K562 (cell line): ENCODE results near the gene PCDHA9. TPM values are rescaled to one million over a fixed set of nuclear protein-coding genes. Genes with fewer than 3 reads are reported as not detected.
"Not testable (repeated sequence)": the region's sequence is repeated elsewhere in the genome, so short reads cannot be mapped to it uniquely, and the experiment has no call there.

Experiments
- ATAC-seq: fragments of 200-7000 bp; cut with Tn5 transposase; 3 replicates; pipeline ENCODE4 v1.9.1; 2020; ENCODE audit warnings: moderate library complexity
- BruUV-seq: library from RNA; stranded (reverse); fragments of 400-500 nt; replicated peaks from 2 replicates; lab custom pipeline; 2021; lab: Mats Ljungman, UMichigan
- CTCF ChIA-PET: fragments of 300-600 bp; formaldehyde crosslinking; extraction: SDS; loops from one replicate; lab custom pipeline; 2021; ENCODE audit warnings: low intra/inter-chr PET ratio; lab: Yijun Ruan, JAX
- POLR2A ChIA-PET: fragments of 300-600, 350-650 bp; sonication (Branson Sonifier 250); formaldehyde crosslinking; extraction: SDS; loops from one replicate; lab custom pipeline; 2021; ENCODE audit warnings: antibody characterized with exemption, inconsistent platforms; lab: Yijun Ruan, JAX
- DNase-seq, 4 experiments: peaks; one replicate each; pipeline versions ENCODE4 v3.0.0 to v3.0.0-alpha.2; 2011 to 2018; ENCODE audit warnings: low spot score in 3 of 4, mixed read lengths in 3 of 4; ENCODE audit errors: extremely low read depth in 1 of 4
- FAIRE-seq: peaks from 2 replicates; lab custom pipeline; 2011; peaks lifted over from hg19 to GRCh38; lab: Jason Lieb, UNC
- H2AFZ ChIP-seq: 2 replicates; pipeline ENCODE4 v1.6.0; 2011; ENCODE audit warnings: low read depth, low read length, control low read depth, inconsistent platforms
- H3K27ac ChIP-seq: fragments of 200-600 bp; 3 replicates; pipeline ENCODE4 v1.8.0; 2011; ENCODE audit warnings: low read depth, mild to moderate bottlenecking, control low read depth, inconsistent platforms, low read length, moderate library complexity, mixed read lengths; ENCODE audit errors: extremely low read depth
- H3K27me3 ChIP-seq, 2 experiments: fragments of 300-600 bp in 1 of 2; 2 replicates in 1 of 2; 3 replicates in 1 of 2; pipeline versions ENCODE4 v1.6.0 to v1.8.0; 2011; ENCODE audit warnings: inconsistent platforms in 2 of 2, low read length in 2 of 2, mild to moderate bottlenecking in 1 of 2, mixed read lengths in 1 of 2, moderate library complexity in 1 of 2; ENCODE audit not compliant: control insufficient read depth in 2 of 2, insufficient read depth in 2 of 2
- H3K36me3 ChIP-seq: fragments of 300-600 bp; 3 replicates; pipeline ENCODE4 v1.8.0; 2011; ENCODE audit warnings: mild to moderate bottlenecking, low read length, inconsistent platforms; ENCODE audit not compliant: control insufficient read depth, insufficient read depth
- H3K4me1 ChIP-seq, 2 experiments: fragments of 200-600 bp in 1 of 2; replicated peaks in 1 of 2; 2 replicates in 1 of 2; 3 replicates in 1 of 2; pipeline versions ENCODE4 v1.5.1 to v1.8.0; 2011; ENCODE audit warnings: inconsistent platforms in 2 of 2, low read length in 2 of 2, mild to moderate bottlenecking in 1 of 2, mixed read lengths in 1 of 2, moderate library complexity in 1 of 2; ENCODE audit not compliant: control insufficient read depth in 2 of 2, insufficient read depth in 2 of 2
- H3K4me2 ChIP-seq: 2 replicates; pipeline ENCODE4 v1.6.1; 2011; ENCODE audit warnings: low read length, control low read depth, inconsistent platforms, mixed read lengths; ENCODE audit not compliant: insufficient read depth
- H3K4me3 ChIP-seq: fragments of 200-600 bp; sonication (generic), shearing (Covaris generic); 2 replicates; pipeline ENCODE4 v1.5.1; 2016; ENCODE audit warnings: control low read depth, inconsistent platforms
- H3K79me2 ChIP-seq: fragments of 200-600 bp; 3 replicates; pipeline ENCODE4 v1.8.0; 2011; ENCODE audit warnings: low read length, inconsistent platforms; ENCODE audit not compliant: control insufficient read depth, insufficient read depth
- H3K9ac ChIP-seq, 2 experiments: 2 replicates each; pipeline versions ENCODE4 v1.6.0 to v1.6.1; 2011; ENCODE audit warnings: low read depth in 2 of 2, low read length in 2 of 2, control low read depth in 1 of 2, inconsistent platforms in 1 of 2, mild to moderate bottlenecking in 1 of 2, mixed read lengths in 1 of 2; ENCODE audit not compliant: insufficient read depth in 1 of 2
- H3K9me1 ChIP-seq: one replicate; pipeline ENCODE4 v1.6.0; 2011; ENCODE audit warnings: inconsistent platforms, mild to moderate bottlenecking, low read length, moderate library complexity; ENCODE audit not compliant: control insufficient read depth, insufficient read depth
- H3K9me3 ChIP-seq: replicated peaks from 2 replicates; pipeline ENCODE4 v1.5.1; 2011; ENCODE audit warnings: low read depth, low read length, inconsistent platforms; ENCODE audit not compliant: control insufficient read depth, insufficient read depth
- H4K20me1 ChIP-seq: replicated peaks from 2 replicates; pipeline ENCODE4 v1.6.1; 2011; ENCODE audit warnings: low read length, inconsistent platforms, mixed read lengths; ENCODE audit not compliant: control insufficient read depth, insufficient read depth
- CTCF ChIP-seq, 3 experiments: IDR thresholded peaks in 2 of 3; conservative IDR thresholded peaks in 1 of 3; 2 replicates each; pipeline ENCODE4 v1.5.1; 2011 to 2012; ENCODE audit warnings: low read length in 3 of 3, mild to moderate bottlenecking in 3 of 3, control low read depth in 2 of 3, improper control_type of control experiment in 1 of 3, inconsistent platforms in 1 of 3, low read depth in 1 of 3, mixed read lengths in 1 of 3, moderate library complexity in 1 of 3; ENCODE audit not compliant: insufficient read depth in 2 of 3
- FOXJ3 ChIP-seq: sonication (generic); formaldehyde crosslinking; IDR thresholded peaks from 2 replicates; pipeline ENCODE4 v1.4.0; 2020; ENCODE audit warnings: mild to moderate bottlenecking, missing genetic modification reagents
- WGBS: fragments of 100-300 bp; shearing (Covaris generic); methylation state at CpG from one replicate; pipeline ENCODE4 v1.1.6; 2016; ENCODE audit warnings: low coverage, mixed read lengths; ENCODE audit not compliant: insufficient coverage; ENCODE audit errors: missing lambda C conversion rate; 5-methylcytosine and 5-hydroxymethylcytosine counted together
- in situ Hi-C: fragments of 300-500 bp; cut with MboI; formaldehyde crosslinking; loops from 4 replicates; pipeline ENCODE4 v1.15.0; 2018; ENCODE audit warnings: inconsistent platforms, mixed read lengths
- intact Hi-C: fragments of 100-400 bp; cut with micrococcal nuclease; formaldehyde crosslinking; loops from 2 replicates; pipeline ENCODE4 v1.14.2; 2022
- polyA plus RNA-seq, 8 experiments: library from polyadenylated mRNA; depleted of rRNA in 4 of 8; stranded (reverse) in 5 of 8; unstranded in 3 of 8; fragments of >200 nt; fragmentation: Nextera tagmentation in 2 of 8; fragmentation: Illumina TruSeq in 1 of 8; extraction: Ambion mirVana in 2 of 8; extraction: Trizol in 1 of 8; gene quantifications; 2 replicates each; pipeline versions ENCODE4 v1.2.1 to v1.2.3, GENCODE V29; 2011 to 2014; ENCODE audit warnings: inconsistent platforms in 1 of 8, missing spikeins in 1 of 8
- total RNA-seq, 7 experiments: library from RNA; depleted of rRNA in 6 of 7; stranded (reverse); fragments of >200 nt in 6 of 7; fragmentation: Illumina TruSeq in 2 of 7; extraction: Trizol in 2 of 7; gene quantifications; 2 replicates each; pipeline versions ENCODE4 v1.2.1 to v1.2.3, GENCODE V29; 2011 to 2021; ENCODE audit warnings: low replicate concordance in 1 of 7

Gene PCDHA9
- total and polyA plus RNA-seq, 9 of the 15 experiments (the other 6 are each of a cell fraction or from before 2014, with no cell fraction given) = not detected

- H3K27ac ChIP-seq = no peak overlapping the region
- CTCF ChIA-PET = no interaction called here
- ATAC-seq = no peak
- no peaks in the 10 kb centered on the region for H4K20me1 ChIP-seq
- H3K9ac ChIP-seq = no peak overlapping the region
- POLR2A ChIA-PET = no interaction called here
- no peak for FAIRE-seq
- no peaks in the 10 kb centered on the region for H3K79me2 ChIP-seq
- DNase-seq = no peak
- no peaks in the 10 kb centered on the region for H3K27me3 ChIP-seq
- H3K9me3 ChIP-seq = no peaks in the 10 kb centered on the region
- H3K9me1 ChIP-seq = no peaks in the 10 kb centered on the region
- BruUV-seq = no TSS peak
- in situ Hi-C loops = no loop called here
- no peak overlapping the region for H2AFZ ChIP-seq
- no peak for TF ChIP-seq FOXJ3 (CRISPR knock-in tag)
- peak in 2 of 3 experiments; percentile 5 to 15; a peak in 2 of 6 replicates for TF ChIP-seq CTCF (IDR thresholded peaks at IDR 0.05 in 2 of 3, conservative IDR thresholded peaks at IDR 0.05 in 1 of 3; ENCODE audit: insufficient read depth in 2 of 3, low read depth in 1 of 3, low read length in 3 of 3)
- TF ChIP-seq, all 486 proteins: peak for 1
- 6% methylated on average over 15 of the region's 18 CpGs for WGBS
- intact Hi-C loops = loop anchor here (5.0 kb wide), 1 partner anchor 214 kb away; no protein-coding TSS in a partner anchor
- no peak overlapping the region for H3K4me3 ChIP-seq
- no peaks in the 10 kb centered on the region for H3K36me3 ChIP-seq
- H3K4me1 ChIP-seq = peaks cover 0 to 15% of the 10 kb centered on the region in 2 experiments; a peak in 2 of 5 replicates
- no peak overlapping the region for H3K4me2 ChIP-seq
These were observed 19.8 kb upstream of the PCDHA9 start for GRCh38 chr5:140828362-140828737.

- BruUV-seq, H3K36me3 ChIP-seq, in situ Hi-C loops, H3K4me2 ChIP-seq, CTCF ChIA-PET, H3K27me3 ChIP-seq, H3K9me3 ChIP-seq, H3K4me3 ChIP-seq, H4K20me1 ChIP-seq, H3K9ac ChIP-seq, H2AFZ ChIP-seq, H3K9me1 ChIP-seq, H3K79me2 ChIP-seq, DNase-seq, ATAC-seq, FAIRE-seq, H3K27ac ChIP-seq: not testable (repeated sequence)
- 31% methylated on average over 81 of the region's 106 CpGs for WGBS
- POLR2A ChIA-PET = interaction anchor here (0.6 kb wide), 1 partner anchor 520 kb away, joined by 3 read pairs; the partner anchor contains the start of gene PCDHGB1
- peaks cover 0 to 10% of the 10 kb centered on the region in 2 experiments; a peak in 1 of 5 replicates for H3K4me1 ChIP-seq
- intact Hi-C loops = loop anchor here (5.0 kb wide), 1 partner anchor 212 kb away; no protein-coding TSS in a partner anchor
These were observed 18.4 kb upstream of the PCDHA9 start for GRCh38 chr5:140829511-140830501.
